Heart right ventricle (tissue), 16 donors: ENCODE results near the gene TUFT1. TPM values are rescaled to one million over a fixed set of nuclear protein-coding genes. Genes with fewer than 3 reads are reported as not detected.

ENCODE experiments used
- ATAC-seq, 8 donors: fragments of 200-7000 bp; cut with Tn5 transposase; one replicate each; pipeline ENCODE4 v1.9.1; 2020; ENCODE audit warnings: mild to moderate bottlenecking in 8 of 8, moderate library complexity in 8 of 8, moderate number of reproducible peaks in 1 of 8
- DNase-seq, 2 donors: peaks; one replicate each; pipeline ENCODE4 v3.0.0-alpha.2; 2020
- H3K27ac ChIP-seq, 10 donors: fragments of 200-600 bp; sonication (generic) in 2 of 10; one replicate each; pipeline versions ENCODE4 v1.5.0 to v1.8.0; 2020 to 2022; ENCODE audit warnings: mild to moderate bottlenecking in 3 of 10
- H3K27me3 ChIP-seq, 7 donors: fragments of 200-600 bp; one replicate each; pipeline ENCODE4 v1.8.0; 2021 to 2022; ENCODE audit warnings: mild to moderate bottlenecking in 2 of 7
- H3K36me3 ChIP-seq, 9 donors: fragments of 200-600 bp; sonication (generic) in 1 of 9; one replicate each; pipeline versions ENCODE4 v1.5.0 to v1.8.0; 2020 to 2022; ENCODE audit warnings: mild to moderate bottlenecking in 2 of 9
- H3K4me1 ChIP-seq, 9 donors: fragments of 200-600 bp; sonication (generic) in 1 of 9; one replicate each; pipeline versions ENCODE4 v1.5.0 to v1.8.0; 2020 to 2022; ENCODE audit warnings: mild to moderate bottlenecking in 4 of 9
- H3K4me3 ChIP-seq, 10 donors: fragments of 200-600 bp; sonication (generic) in 2 of 10; one replicate each; pipeline versions ENCODE4 v1.5.0 to v1.8.0; 2020 to 2022; ENCODE audit warnings: mild to moderate bottlenecking in 7 of 10, moderate library complexity in 2 of 10
- H3K9me3 ChIP-seq, 11 donors: fragments of 200-600 bp in 10 of 11; sonication (generic) in 2 of 11; one replicate each; pipeline versions ENCODE4 v1.5.0 to v1.8.0; 2013 to 2022; ENCODE audit warnings: mild to moderate bottlenecking in 2 of 11, control low read depth in 1 of 11, moderate library complexity in 1 of 11
- WGBS, 2 donors: extraction: QIAGEN DNeasy Blood & Tissue Kit; methylation state at CpG; one replicate each; pipeline ENCODE4 v1.1.7; 2013; ENCODE audit warnings: inconsistent platforms in 1 of 2; 5-methylcytosine and 5-hydroxymethylcytosine counted together
- intact Hi-C, 10 donors: fragments of 100-400 bp; cut with DNase I; formaldehyde crosslinking; loops; one replicate each; pipeline versions ENCODE4 v1.11.1 to v1.14.2; 2022
- polyA plus RNA-seq, 2 donors: library from polyadenylated mRNA; stranded (reverse); fragments of 200-250 nt; gene quantifications; one replicate each; pipeline ENCODE4 v1.2.3, GENCODE V29; 2013
- total RNA-seq, 10 donors: library from RNA; stranded (reverse); fragmentation: NEBNext Ultra II Directional in 3 of 10; extraction: Animal tissue kit (Norgen Biotek cat#: 25700) in 3 of 10; gene quantifications; one replicate each; pipeline versions ENCODE4 v1.2.1 to v1.2.4, GENCODE V29; 2021 to 2023
- TF ChIP-seq, protein P1 (sequence below), 9 donors: fragments of 200-600 bp; sonication (generic) in 2 of 9; IDR thresholded peaks; one replicate each; pipeline versions ENCODE4 v1.5.0 to v1.8.0; 2021 to 2022; ENCODE audit warnings: antibody characterized with exemption in 9 of 9, mild to moderate bottlenecking in 5 of 9, moderate library complexity in 1 of 9
- donor health status: Arrhythmogenic right ventricular cardiomyopathy.
- donor health status: ischemic (EF 13 %, LVEDD 7.1; RV severe dilation, severe dysfunction).
- donor health status: healthy with polysubstance abuse.
- donor health status: DM: no; HTN: yes; CAD: no.
- donor health status: DM: no; HTN: no; CAD: no.
- donor health status: ischemic (EF 25% LVEDD 6.9; RV normal size, moderate dysfunction).
- donor health status: ischemic (EF 25% LVEDD 5.7; RV mildly dilated, moderate dysfunction).
- donor health status: healthy.
- donor health status: DM: yes; HTN: yes; CAD: no.
- donor health status: Ischemic cardiomyopathy.
- donor health status: ischemic (EF 35%, LVEDD 5.7; RV mildly dilated, moderate dysfunction).
- donor health status: nonischemic (EF 11% LVEDD 7.7; RV severe dilation, severe dysfunction).
- donor health status: DM: yes; HTN: yes; CAD: no.
- donor health status: PGD.
- donor health status: ischemic (EF 29% LVEDD 5.4; RV normal size, mild dysfunction).
- donor health status: nonischemic (EF 23%, LVEDD 6.1; RV moderate dilation, normal function).

The TUFT1 gene
- total and polyA plus RNA-seq, 12 donors: 2.6 to 13.0 (median 4.7) TPM

DNA sequence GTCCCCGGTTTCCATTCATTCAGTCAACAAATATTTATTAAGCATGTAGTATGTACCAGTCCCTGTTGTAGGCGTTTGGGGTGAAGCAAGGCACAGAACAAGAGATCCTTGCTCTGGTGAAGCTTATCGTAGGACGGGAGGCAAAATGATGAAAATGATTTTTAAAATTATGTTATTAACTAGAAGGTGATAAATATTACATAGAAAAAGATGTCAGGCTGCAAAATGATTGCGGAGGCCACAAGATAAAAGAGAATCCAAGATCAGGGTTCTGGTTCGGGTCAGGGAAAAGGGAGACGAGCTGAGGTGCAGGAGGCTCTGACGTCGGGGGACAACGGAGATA lies 29.5 kb upstream of the TUFT1 start:
- Histone ChIP-seq H3K27ac (peak overlapping the region in 1 of 10 donors; percentile 13), H3K36me3 (no peaks in the 10 kb centered on the region), H3K27me3 (peaks cover 0 to 47% (median 29%) of the 10 kb centered on the region in 7 donors), H3K4me3 (peak overlapping the region; percentile 51 to 83 (median 65)), H3K9me3 (no peaks in the 10 kb centered on the region), H3K4me1 (peaks cover 8 to 26% (median 16%) of the 10 kb centered on the region in 9 donors)
- 12 to 13% methylated on average over 10 of the region's 10 CpGs for WGBS, 2 donors
- ATAC-seq (no peak), DNase-seq (no peak)
- TF ChIP-seq, protein P1, sequence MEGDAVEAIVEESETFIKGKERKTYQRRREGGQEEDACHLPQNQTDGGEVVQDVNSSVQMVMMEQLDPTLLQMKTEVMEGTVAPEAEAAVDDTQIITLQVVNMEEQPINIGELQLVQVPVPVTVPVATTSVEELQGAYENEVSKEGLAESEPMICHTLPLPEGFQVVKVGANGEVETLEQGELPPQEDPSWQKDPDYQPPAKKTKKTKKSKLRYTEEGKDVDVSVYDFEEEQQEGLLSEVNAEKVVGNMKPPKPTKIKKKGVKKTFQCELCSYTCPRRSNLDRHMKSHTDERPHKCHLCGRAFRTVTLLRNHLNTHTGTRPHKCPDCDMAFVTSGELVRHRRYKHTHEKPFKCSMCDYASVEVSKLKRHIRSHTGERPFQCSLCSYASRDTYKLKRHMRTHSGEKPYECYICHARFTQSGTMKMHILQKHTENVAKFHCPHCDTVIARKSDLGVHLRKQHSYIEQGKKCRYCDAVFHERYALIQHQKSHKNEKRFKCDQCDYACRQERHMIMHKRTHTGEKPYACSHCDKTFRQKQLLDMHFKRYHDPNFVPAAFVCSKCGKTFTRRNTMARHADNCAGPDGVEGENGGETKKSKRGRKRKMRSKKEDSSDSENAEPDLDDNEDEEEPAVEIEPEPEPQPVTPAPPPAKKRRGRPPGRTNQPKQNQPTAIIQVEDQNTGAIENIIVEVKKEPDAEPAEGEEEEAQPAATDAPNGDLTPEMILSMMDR (IDR thresholded peaks at IDR 0.05): no peak
- intact Hi-C loops: no loop called here

DNA sequence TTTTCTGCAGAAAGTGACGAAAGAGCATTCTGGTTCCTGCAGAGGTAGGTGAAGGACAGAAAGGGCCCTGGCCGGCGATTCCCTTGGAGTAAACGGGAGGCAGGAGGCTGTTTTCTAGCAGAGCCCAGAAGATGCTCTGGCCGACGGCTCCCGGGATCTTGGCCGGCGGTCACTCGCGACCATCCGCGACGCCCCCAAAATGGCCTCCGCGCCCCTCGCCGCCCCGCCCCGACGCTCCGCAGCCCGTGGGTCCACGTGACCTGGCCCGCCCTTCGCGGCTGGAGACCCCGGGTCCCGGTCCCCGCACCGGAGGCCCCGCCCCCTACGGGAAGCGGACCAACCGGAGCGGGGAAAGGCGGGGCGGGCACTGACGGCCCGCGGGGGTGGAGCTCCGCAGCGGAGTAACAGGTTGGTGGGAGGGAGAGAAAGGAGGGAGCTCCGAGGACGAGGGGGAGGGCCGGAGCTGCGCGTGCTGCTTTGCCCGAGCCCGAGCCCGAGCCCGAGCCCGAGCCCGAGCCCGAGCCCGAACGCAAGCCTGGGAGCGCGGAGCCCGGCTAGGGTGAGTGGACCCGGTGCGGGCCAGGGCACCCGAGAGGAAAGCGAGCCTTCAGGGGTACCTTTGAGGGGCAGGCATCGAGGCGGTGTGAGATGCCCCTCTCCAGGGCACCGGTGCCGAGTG lies 29.0 kb upstream of the TUFT1 start, which contains the start of gene CGN:
Gene CGN (plus strand): TSS at position 431 of the 679 bp plus-strand sequence. CDS start 7,133 bp downstream, outside the sequence.
- WGBS, 2 donors: 1% methylated on average over 68 of the region's 68 CpGs
- peaks cover 8 to 26% (median 16%) of the 10 kb centered on the region in 9 donors for H3K4me1 ChIP-seq
- intact Hi-C loops: no loop called here
- peak within 1 kb of the TSS; percentile 51 to 83 (median 65) for H3K4me3 ChIP-seq
- ATAC-seq (peak; percentile 96 to 98 (median 97)), DNase-seq (peak; percentile 80 to 83)
- H3K9me3 ChIP-seq: no peaks in the 10 kb centered on the region
- H3K27me3 ChIP-seq: peaks cover 0 to 47% (median 29%) of the 10 kb centered on the region in 7 donors
- TF ChIP-seq, protein P1 (IDR thresholded peaks at IDR 0.05): no peak
- H3K36me3 ChIP-seq: no peaks in the 10 kb centered on the region
- H3K27ac ChIP-seq: peak within 1 kb of the TSS in 1 of 10 donors; percentile 13

DNA sequence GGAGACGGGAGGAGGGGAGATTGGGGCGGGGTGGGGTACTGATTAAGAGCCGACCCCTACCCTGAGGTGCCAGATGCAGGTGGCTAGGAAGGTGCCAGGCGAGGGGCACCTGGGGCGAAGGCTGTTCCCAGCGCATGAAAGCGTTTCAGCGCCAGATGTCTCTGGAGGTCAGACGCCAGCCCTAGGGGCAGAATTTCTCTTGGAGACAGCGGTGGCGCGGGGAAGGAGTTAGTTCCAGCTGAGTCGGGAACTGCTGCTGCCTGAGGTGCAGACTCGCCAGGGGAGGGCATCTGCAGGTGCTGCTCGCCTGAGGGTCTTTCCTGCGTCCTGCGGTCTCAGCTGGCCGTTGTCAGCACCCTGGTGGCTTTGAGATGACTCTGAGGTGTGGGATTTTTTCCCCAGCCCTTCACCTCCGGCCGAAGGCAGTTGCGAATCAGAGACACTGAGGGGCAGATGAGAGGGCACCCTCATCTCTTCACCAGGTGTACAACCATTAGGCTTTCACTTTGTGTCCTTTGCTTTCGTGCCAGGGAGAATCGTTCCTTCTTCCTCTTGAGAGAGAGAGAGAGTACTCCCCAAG lies 28.4 kb upstream of the TUFT1 start:
- intact Hi-C loops: no loop called here
- Histone ChIP-seq H3K4me3 (peak overlapping the region; percentile 51 to 83 (median 65)), H3K27ac (peak overlapping the region in 1 of 10 donors; percentile 13), H3K9me3 (no peaks in the 10 kb centered on the region), H3K27me3 (peaks cover 0 to 47% (median 30%) of the 10 kb centered on the region in 7 donors), H3K36me3 (no peaks in the 10 kb centered on the region), H3K4me1 (peaks cover 8 to 26% (median 16%) of the 10 kb centered on the region in 9 donors)
- peak; percentile 8 to 25 for DNase-seq
- 2% methylated on average over 22 to 23 of the region's 23 CpGs for WGBS, 2 donors
- TF ChIP-seq, protein P1 (IDR thresholded peaks at IDR 0.05): no peak
- ATAC-seq: peak; percentile 18 to 57 (median 33)

DNA sequence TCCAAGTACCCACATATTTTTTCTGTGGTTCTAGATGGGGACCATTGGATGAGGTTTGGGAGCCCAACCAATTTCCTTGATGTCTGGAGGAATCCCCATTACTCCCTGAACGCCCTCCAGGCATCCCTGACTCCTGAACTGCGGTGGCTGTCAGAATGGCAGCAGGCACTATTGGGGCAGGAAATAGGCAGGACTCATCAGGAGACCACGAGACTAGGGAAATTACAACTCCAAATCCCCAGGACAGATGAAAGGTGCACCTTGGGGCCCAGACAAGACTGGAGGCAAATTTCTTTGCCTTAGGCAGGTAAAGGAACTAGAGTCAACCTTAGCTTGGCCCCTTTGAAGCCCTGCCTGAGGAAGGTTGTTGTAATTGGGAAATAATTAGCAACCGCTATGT lies 27.8 kb upstream of the TUFT1 start:
- TF ChIP-seq, protein P1 (IDR thresholded peaks at IDR 0.05): no peak
- peaks cover 0 to 47% (median 32%) of the 10 kb centered on the region in 7 donors for H3K27me3 ChIP-seq
- peak overlapping the region in 3 of 10 donors; percentile 51 to 83 (median 77) for H3K4me3 ChIP-seq
- no peaks in the 10 kb centered on the region for H3K9me3 ChIP-seq
- DNase-seq: no peak
- no peak for ATAC-seq
- H3K27ac ChIP-seq: no peak overlapping the region
- intact Hi-C loops: no loop called here
- H3K4me1 ChIP-seq: peaks cover 8 to 26% (median 16%) of the 10 kb centered on the region in 9 donors
- no peaks in the 10 kb centered on the region for H3K36me3 ChIP-seq
- WGBS, 2 donors: 59% methylated on average over 4 of the region's 4 CpGs
